Measurements from ENCODE around the gene KPNA6.
A peak's percentile ranks its signal among the peaks of the same experiment; 100 is the strongest.

Gene KPNA6

GRCh38 chr1:32215629-32216480, 108.0 kb downstream of the KPNA6 start:
- peak in 1 of 2 donors; percentile 39 for DNase-seq (ENCODE audit: extremely low read depth in 1 of 2, low read depth in 1 of 2)

GRCh38 chr1:32216566-32216965, 108.7 kb downstream of the KPNA6 start:
- no peak for DNase-seq (ENCODE audit: extremely low read depth in 1 of 2, low read depth in 1 of 2)

GRCh38 chr1:32219022-32219421, 111.2 kb downstream of the KPNA6 start:
- no peak for DNase-seq (ENCODE audit: extremely low read depth in 1 of 2, low read depth in 1 of 2)

- DNase-seq (ENCODE audit: extremely low read depth in 1 of 2, low read depth in 1 of 2), result no peak
These were observed 113.1 kb downstream of the KPNA6 start for GRCh38 chr1:32220746-32221580.

GRCh38 chr1:32221581-32221979, 113.7 kb downstream of the KPNA6 start:
- DNase-seq (ENCODE audit: extremely low read depth in 1 of 2, low read depth in 1 of 2), result no peak

GRCh38 chr1:32221980-32222755, 114.3 kb downstream of the KPNA6 start, which contains the start of the genes EIF3I and TMEM234:
TSS of gene EIF3I (plus strand) at chr1:32222407. CDS start at chr1:32222442, 35 bp downstream.
TSS of gene TMEM234 (minus strand) at chr1:32222353. CDS start at chr1:32222322, 31 bp downstream.
- peak; percentile 82 to 83 for DNase-seq (ENCODE audit: extremely low read depth in 1 of 2, low read depth in 1 of 2)

GRCh38 chr1:32223683-32224082, 115.8 kb downstream of the KPNA6 start:
- no peak for DNase-seq (ENCODE audit: extremely low read depth in 1 of 2, low read depth in 1 of 2)

GRCh38 chr1:32224285-32224684, 116.4 kb downstream of the KPNA6 start:
- no peak for DNase-seq (ENCODE audit: extremely low read depth in 1 of 2, low read depth in 1 of 2)

Measured in activated CD8-positive, alpha-beta memory T cell treated with anti-CD3 and anti-CD28 coated beads for 1 hour (primary cell).